ENCODE measurements around the gene ADAM17.

The ADAM17 gene

GRCh38 chr2:9548506-9548905 lies 7.1 kb downstream of the ADAM17 start:
- Histone ChIP-seq H3K4me3 (replicated peaks; ENCODE audit: low read depth, low read length) (peak overlapping the region; percentile 45), H3K36me3 (ENCODE audit: control insufficient read depth, insufficient read depth, low read length) (no peaks in the 10 kb centered on the region), H3K27me3 (replicated peaks; ENCODE audit: control insufficient read depth, insufficient read depth, low read length) (no peaks in the 10 kb centered on the region)
- TF ChIP-seq CTCF (IDR thresholded peaks at IDR 0.05; ENCODE audit: insufficient read depth, low read length, poor library complexity, severe bottlenecking): no peak
- peak; percentile 45 for DNase-seq (ENCODE audit: extremely low read depth, insufficient read length)

GRCh38 chr2:9547262-9547991 lies 8.2 kb downstream of the ADAM17 start:
- Histone ChIP-seq H3K36me3 (ENCODE audit: control insufficient read depth, insufficient read depth, low read length) (no peaks in the 10 kb centered on the region), H3K4me3 (replicated peaks; ENCODE audit: low read depth, low read length) (no peak overlapping the region), H3K27me3 (replicated peaks; ENCODE audit: control insufficient read depth, insufficient read depth, low read length) (no peaks in the 10 kb centered on the region)
- no peak for TF ChIP-seq CTCF (IDR thresholded peaks at IDR 0.05; ENCODE audit: insufficient read depth, low read length, poor library complexity, severe bottlenecking)
- no peak for DNase-seq (ENCODE audit: extremely low read depth, insufficient read length)

- no peaks in the 10 kb centered on the region for H3K27me3 ChIP-seq (replicated peaks; ENCODE audit: control insufficient read depth, insufficient read depth, low read length)
- DNase-seq (ENCODE audit: extremely low read depth, insufficient read length): no peak
- H3K36me3 ChIP-seq (ENCODE audit: control insufficient read depth, insufficient read depth, low read length): no peaks in the 10 kb centered on the region
- no peak overlapping the region for H3K4me3 ChIP-seq (replicated peaks; ENCODE audit: low read depth, low read length)
- no peak for TF ChIP-seq CTCF (IDR thresholded peaks at IDR 0.05; ENCODE audit: insufficient read depth, low read length, poor library complexity, severe bottlenecking)
Measured at GRCh38 chr2:9545502-9545901, 10.1 kb downstream of the ADAM17 start.

- Histone ChIP-seq H3K36me3 (ENCODE audit: control insufficient read depth, insufficient read depth, low read length) (no peaks in the 10 kb centered on the region), H3K27me3 (replicated peaks; ENCODE audit: control insufficient read depth, insufficient read depth, low read length) (no peaks in the 10 kb centered on the region), H3K4me3 (replicated peaks; ENCODE audit: low read depth, low read length) (no peak overlapping the region; the same call in 1 of the 2 replicates)
- DNase-seq (ENCODE audit: extremely low read depth, insufficient read length): no peak
- TF ChIP-seq CTCF (IDR thresholded peaks at IDR 0.05; ENCODE audit: insufficient read depth, low read length, poor library complexity, severe bottlenecking): no peak
Measured at GRCh38 chr2:9543557-9543956, 12.1 kb downstream of the ADAM17 start.

GRCh38 chr2:9539531-9539930 lies 16.1 kb downstream of the ADAM17 start:
- Histone ChIP-seq H3K4me3 (replicated peaks; ENCODE audit: low read depth, low read length) (no peak overlapping the region), H3K36me3 (ENCODE audit: control insufficient read depth, insufficient read depth, low read length) (no peaks in the 10 kb centered on the region), H3K27me3 (replicated peaks; ENCODE audit: control insufficient read depth, insufficient read depth, low read length) (no peaks in the 10 kb centered on the region)
- no peak for TF ChIP-seq CTCF (IDR thresholded peaks at IDR 0.05; ENCODE audit: insufficient read depth, low read length, poor library complexity, severe bottlenecking)
- no peak for DNase-seq (ENCODE audit: extremely low read depth, insufficient read length)

Measured in GM06990 (cell line).